ENCODE results near the gene NPY1R. TPM values are rescaled to one million over a fixed set of nuclear protein-coding genes. Genes with fewer than 3 reads are reported as not detected.

NPY1R gene
- total and polyA plus RNA-seq, 4 donors = 2.4 to 12.8 (median 6.2) TPM

DNA sequence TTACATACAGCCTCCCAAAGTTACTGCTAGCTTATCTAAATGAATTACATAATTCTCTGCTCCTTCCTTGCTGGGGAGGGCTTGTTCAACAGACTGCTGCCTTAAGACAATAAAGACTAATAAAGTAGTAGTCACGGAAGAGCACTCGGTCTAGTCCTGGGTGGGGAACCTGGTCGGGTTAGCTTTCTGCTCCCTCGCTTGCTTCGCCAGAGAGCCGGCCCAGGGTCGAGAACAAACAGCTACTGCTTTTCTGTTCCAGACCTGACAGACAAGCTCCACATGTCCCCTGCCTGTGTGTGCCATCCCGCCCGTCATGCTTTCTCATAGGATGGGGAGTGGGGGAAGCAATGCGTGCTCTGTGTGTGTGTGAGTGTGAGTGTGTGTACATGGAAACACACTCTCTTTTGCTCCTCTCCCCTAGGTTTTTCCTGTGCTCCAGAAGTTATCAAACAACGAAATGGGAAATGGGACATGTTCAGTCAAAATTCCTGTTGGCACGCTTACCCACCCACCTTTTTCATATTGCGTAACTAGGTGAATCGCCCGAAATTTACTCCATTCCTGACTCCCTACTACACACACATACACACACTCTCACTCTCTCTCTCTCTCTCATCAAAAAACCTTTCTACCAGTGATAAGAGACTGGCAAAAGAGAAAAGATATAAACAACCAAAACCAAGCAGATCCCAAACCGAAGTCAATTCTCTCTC is 1.3 kb downstream of the NPY1R start:
- no peak for DNase-seq (ENCODE audit: low spot score)
- H3K27me3 ChIP-seq (ENCODE audit: control insufficient read depth in 4 of 4, insufficient read depth in 4 of 4, low read length in 3 of 4) = peaks cover 0 to 14% (median 4%) of the 10 kb centered on the region in 4 donors

DNA sequence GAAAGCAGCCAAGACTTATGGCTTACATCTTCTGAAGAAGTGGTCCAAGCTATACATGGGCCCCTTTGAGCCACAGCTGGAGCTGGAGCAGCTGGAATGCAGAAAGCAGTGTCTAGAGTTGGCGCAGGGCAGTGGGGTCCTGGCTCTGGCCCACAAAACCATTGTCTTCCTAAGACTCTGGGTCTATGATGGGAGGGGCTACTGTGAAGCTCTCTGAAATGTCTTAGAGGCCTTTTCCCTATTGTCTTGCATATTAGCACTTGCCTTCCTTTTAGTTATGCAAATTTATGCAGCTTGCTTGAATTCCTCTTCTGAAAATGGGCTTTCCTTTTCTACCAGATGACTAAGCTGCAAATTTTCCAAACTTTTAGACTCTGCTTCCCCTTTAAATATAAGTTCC is 15.3 kb downstream of the NPY1R start:
- peaks cover 3 to 11% (median 8%) of the 10 kb centered on the region in 4 donors for H3K9me3 ChIP-seq (ENCODE audit: control insufficient read depth in 4 of 4, low read length in 3 of 4)
- peaks cover 0 to 6% (median 0%) of the 10 kb centered on the region in 4 donors for H3K27me3 ChIP-seq (ENCODE audit: control insufficient read depth in 4 of 4, insufficient read depth in 4 of 4, low read length in 3 of 4)
- WGBS = 27% methylated on average over 1 of the region's 1 CpG
- no peaks in the 10 kb centered on the region for H3K4me1 ChIP-seq (ENCODE audit: control insufficient read depth in 4 of 4, insufficient read depth in 4 of 4, low read length in 3 of 4)
- H3K9ac ChIP-seq (ENCODE audit: low read depth in 1 of 2, low read length in 2 of 2) = no peak overlapping the region
- no peak for DNase-seq (ENCODE audit: low spot score)
- no peak for TF ChIP-seq NR2F2 (IDR thresholded peaks at IDR 0.05)
- TF ChIP-seq EGR1 (IDR thresholded peaks at IDR 0.05; ENCODE audit: low read depth in 2 of 2) = no peak
- TF ChIP-seq GABPA (IDR thresholded peaks at IDR 0.05 in 1 of 2, conservative IDR thresholded peaks at IDR 0.05 in 1 of 2) = no peak
- TF ChIP-seq SP1 (IDR thresholded peaks at IDR 0.05) = no peak
- TF ChIP-seq, protein P1, sequence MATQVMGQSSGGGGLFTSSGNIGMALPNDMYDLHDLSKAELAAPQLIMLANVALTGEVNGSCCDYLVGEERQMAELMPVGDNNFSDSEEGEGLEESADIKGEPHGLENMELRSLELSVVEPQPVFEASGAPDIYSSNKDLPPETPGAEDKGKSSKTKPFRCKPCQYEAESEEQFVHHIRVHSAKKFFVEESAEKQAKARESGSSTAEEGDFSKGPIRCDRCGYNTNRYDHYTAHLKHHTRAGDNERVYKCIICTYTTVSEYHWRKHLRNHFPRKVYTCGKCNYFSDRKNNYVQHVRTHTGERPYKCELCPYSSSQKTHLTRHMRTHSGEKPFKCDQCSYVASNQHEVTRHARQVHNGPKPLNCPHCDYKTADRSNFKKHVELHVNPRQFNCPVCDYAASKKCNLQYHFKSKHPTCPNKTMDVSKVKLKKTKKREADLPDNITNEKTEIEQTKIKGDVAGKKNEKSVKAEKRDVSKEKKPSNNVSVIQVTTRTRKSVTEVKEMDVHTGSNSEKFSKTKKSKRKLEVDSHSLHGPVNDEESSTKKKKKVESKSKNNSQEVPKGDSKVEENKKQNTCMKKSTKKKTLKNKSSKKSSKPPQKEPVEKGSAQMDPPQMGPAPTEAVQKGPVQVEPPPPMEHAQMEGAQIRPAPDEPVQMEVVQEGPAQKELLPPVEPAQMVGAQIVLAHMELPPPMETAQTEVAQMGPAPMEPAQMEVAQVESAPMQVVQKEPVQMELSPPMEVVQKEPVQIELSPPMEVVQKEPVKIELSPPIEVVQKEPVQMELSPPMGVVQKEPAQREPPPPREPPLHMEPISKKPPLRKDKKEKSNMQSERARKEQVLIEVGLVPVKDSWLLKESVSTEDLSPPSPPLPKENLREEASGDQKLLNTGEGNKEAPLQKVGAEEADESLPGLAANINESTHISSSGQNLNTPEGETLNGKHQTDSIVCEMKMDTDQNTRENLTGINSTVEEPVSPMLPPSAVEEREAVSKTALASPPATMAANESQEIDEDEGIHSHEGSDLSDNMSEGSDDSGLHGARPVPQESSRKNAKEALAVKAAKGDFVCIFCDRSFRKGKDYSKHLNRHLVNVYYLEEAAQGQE (IDR thresholded peaks at IDR 0.05) = no peak
- no peak overlapping the region for H3K4me3 ChIP-seq (ENCODE audit: low read depth in 1 of 3, low read length in 3 of 3)
- no peaks in the 10 kb centered on the region for H3K36me3 ChIP-seq (ENCODE audit: control insufficient read depth in 4 of 4, insufficient read depth in 3 of 4, low read depth in 1 of 4, low read length in 3 of 4)
- H3K27ac ChIP-seq (ENCODE audit: low read depth in 1 of 2, low read length in 2 of 2) = no peak overlapping the region

More for the DNA sequence above, 1.3 kb downstream of the NPY1R start:
- 26% methylated on average over 16 of the region's 16 CpGs for WGBS
- Histone ChIP-seq H3K36me3 (ENCODE audit: control insufficient read depth in 4 of 4, insufficient read depth in 3 of 4, low read depth in 1 of 4, low read length in 3 of 4) (no peaks in the 10 kb centered on the region), H3K9ac (ENCODE audit: low read depth in 1 of 2, low read length in 2 of 2) (no peak overlapping the region), H3K27ac (ENCODE audit: low read depth in 1 of 2, low read length in 2 of 2) (peak overlapping the region; percentile 1 to 45), H3K4me3 (ENCODE audit: low read depth in 1 of 3, low read length in 3 of 3) (peak overlapping the region in 2 of 3 donors; percentile 57 to 71), H3K9me3 (ENCODE audit: control insufficient read depth in 4 of 4, low read length in 3 of 4) (no peaks in the 10 kb centered on the region), H3K4me1 (ENCODE audit: control insufficient read depth in 4 of 4, insufficient read depth in 4 of 4, low read length in 3 of 4) (peaks cover 6 to 16% (median 12%) of the 10 kb centered on the region in 4 donors)
- TF ChIP-seq, protein P2, sequence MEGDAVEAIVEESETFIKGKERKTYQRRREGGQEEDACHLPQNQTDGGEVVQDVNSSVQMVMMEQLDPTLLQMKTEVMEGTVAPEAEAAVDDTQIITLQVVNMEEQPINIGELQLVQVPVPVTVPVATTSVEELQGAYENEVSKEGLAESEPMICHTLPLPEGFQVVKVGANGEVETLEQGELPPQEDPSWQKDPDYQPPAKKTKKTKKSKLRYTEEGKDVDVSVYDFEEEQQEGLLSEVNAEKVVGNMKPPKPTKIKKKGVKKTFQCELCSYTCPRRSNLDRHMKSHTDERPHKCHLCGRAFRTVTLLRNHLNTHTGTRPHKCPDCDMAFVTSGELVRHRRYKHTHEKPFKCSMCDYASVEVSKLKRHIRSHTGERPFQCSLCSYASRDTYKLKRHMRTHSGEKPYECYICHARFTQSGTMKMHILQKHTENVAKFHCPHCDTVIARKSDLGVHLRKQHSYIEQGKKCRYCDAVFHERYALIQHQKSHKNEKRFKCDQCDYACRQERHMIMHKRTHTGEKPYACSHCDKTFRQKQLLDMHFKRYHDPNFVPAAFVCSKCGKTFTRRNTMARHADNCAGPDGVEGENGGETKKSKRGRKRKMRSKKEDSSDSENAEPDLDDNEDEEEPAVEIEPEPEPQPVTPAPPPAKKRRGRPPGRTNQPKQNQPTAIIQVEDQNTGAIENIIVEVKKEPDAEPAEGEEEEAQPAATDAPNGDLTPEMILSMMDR (IDR thresholded peaks at IDR 0.05; ENCODE audit: low read depth, low read length, missing input control) = no peak
- TF ChIP-seq NR2F2 (IDR thresholded peaks at IDR 0.05) (no peak), HNF4A (conservative IDR thresholded peaks at IDR 0.05) (no peak), EGR1 (IDR thresholded peaks at IDR 0.05; ENCODE audit: low read depth in 2 of 2) (no peak), RAD21 (IDR thresholded peaks at IDR 0.05) (no peak), FOXA2 (IDR thresholded peaks at IDR 0.05) (no peak), YY1 (IDR thresholded peaks at IDR 0.05) (no peak), HNF4G (IDR thresholded peaks at IDR 0.05) (no peak)
- TF ChIP-seq, protein P3, sequence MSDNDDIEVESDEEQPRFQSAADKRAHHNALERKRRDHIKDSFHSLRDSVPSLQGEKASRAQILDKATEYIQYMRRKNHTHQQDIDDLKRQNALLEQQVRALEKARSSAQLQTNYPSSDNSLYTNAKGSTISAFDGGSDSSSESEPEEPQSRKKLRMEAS (IDR thresholded peaks at IDR 0.05) = no peak
- TF ChIP-seq, protein P1 (IDR thresholded peaks at IDR 0.05) = no peak

Measured in liver (tissue), 9 donors.